Measurements from ENCODE around the gene SH3PXD2B.
"Not testable (repeated sequence)": the region's sequence is repeated elsewhere in the genome, so short reads cannot be mapped to it uniquely, and the experiment has no call there.

- TF ChIP-seq EZH2 (IDR thresholded peaks at IDR 0.05; ENCODE audit: borderline replicate concordance, low read depth, low read length, severe bottlenecking): not testable (repeated sequence)
- TF ChIP-seq, protein P1, sequence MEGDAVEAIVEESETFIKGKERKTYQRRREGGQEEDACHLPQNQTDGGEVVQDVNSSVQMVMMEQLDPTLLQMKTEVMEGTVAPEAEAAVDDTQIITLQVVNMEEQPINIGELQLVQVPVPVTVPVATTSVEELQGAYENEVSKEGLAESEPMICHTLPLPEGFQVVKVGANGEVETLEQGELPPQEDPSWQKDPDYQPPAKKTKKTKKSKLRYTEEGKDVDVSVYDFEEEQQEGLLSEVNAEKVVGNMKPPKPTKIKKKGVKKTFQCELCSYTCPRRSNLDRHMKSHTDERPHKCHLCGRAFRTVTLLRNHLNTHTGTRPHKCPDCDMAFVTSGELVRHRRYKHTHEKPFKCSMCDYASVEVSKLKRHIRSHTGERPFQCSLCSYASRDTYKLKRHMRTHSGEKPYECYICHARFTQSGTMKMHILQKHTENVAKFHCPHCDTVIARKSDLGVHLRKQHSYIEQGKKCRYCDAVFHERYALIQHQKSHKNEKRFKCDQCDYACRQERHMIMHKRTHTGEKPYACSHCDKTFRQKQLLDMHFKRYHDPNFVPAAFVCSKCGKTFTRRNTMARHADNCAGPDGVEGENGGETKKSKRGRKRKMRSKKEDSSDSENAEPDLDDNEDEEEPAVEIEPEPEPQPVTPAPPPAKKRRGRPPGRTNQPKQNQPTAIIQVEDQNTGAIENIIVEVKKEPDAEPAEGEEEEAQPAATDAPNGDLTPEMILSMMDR (IDR thresholded peaks at IDR 0.05; ENCODE audit: borderline replicate concordance, extremely low read depth, low read length, poor library complexity, severe bottlenecking): not testable (repeated sequence)
Observed at GRCh38 chr5:172348733-172349132, 105.6 kb downstream of the SH3PXD2B start.

Measured in DND-41 (cell line).